DMS79 (cell line): Measurements from ENCODE around the gene ZNF627.
"Not testable (repeated sequence)": the region's sequence is repeated elsewhere in the genome, so short reads cannot be mapped to it uniquely, and the experiment has no call there.

ENCODE experiments used
- DNase-seq: peaks from one replicate; lab custom pipeline; 2025; lab: John Stamatoyannopoulos, UW

ZNF627 gene

DNA sequence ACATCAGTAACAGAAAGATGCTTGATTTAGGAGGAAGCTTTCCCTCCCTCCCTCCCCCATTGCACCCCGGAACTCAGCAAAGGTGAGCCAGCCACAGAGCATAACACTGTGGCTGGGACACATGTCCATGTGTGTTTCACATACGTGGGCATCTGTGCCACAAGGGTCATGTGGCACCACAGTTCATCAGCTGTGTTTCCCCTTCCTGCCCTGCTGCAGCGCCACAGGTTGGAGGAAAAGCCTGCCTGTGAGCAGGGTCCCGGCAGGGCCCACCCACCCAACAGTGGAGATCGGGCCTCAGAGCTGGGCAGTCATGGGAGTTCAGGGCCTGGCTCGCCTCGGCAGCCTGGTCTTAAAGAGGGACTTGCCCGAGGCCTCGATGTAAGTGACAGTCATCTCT is 22.6 kb upstream of the ZNF627 start:
- no peak for DNase-seq

DNA sequence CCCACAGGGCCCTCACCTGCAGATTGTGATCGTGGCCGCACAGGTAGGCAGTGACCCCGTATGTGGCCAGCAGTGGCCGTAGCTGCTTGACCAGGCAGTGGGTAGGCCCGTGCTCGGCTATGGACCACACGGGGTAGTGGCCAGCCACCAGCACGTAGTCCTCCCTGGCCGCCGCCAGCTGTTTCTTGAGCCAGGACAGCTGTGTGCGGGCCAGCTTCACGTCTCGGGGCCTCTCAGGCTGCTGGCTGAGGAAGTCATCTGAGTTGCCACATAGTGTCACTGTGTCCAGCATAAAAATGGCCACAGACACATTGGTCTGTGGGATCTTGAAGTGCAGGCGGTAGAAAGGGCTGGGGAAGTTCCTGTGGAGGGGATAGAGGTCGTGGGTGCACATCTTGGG is 21.1 kb upstream of the ZNF627 start:
- DNase-seq = no peak

DNA sequence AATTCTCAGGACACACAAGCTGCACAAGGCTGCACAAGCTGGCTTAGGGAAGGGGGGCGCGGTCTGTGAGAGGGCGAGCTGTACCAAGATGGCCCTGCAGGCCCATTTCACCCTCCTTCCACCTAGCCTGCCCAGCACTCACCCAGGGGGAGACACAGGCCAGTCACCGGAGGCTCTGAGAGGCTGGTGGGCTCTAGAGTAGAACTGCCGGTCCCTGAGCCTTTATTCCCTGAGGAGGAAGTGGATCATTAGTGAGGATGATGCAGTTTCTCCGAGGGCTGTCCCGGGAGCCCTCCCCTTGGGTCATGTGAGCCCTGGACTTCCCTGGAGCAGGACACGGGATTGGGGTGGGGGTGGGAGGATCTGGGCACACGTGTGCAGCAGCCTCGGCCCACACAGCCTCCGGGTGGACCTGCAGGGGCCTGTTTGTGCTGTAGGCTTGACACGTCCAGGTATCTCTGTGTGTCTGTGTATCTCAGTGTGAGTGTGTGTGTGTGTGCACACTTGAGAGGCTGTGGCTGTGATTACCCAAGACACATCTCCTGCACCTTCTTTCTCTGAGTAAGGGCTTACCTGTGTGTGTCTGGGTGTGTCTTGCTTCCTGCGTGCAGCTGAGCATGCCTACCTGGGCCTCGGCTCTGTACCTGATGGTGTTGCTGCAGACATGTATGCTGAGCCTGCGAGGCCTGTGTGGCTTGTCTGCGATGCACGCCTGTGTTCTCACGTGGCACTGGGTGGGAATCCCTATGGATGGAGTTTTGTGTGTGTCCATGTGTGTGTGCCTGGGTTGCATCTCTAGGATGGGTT is 19.6 kb upstream of the ZNF627 start, which contains the start of gene ACP5:
Gene ACP5, minus strand, starts transcription at position 195 of the 807 bp plus-strand sequence. CDS start 328 bp downstream, outside the sequence.
- DNase-seq = no peak

DNA sequence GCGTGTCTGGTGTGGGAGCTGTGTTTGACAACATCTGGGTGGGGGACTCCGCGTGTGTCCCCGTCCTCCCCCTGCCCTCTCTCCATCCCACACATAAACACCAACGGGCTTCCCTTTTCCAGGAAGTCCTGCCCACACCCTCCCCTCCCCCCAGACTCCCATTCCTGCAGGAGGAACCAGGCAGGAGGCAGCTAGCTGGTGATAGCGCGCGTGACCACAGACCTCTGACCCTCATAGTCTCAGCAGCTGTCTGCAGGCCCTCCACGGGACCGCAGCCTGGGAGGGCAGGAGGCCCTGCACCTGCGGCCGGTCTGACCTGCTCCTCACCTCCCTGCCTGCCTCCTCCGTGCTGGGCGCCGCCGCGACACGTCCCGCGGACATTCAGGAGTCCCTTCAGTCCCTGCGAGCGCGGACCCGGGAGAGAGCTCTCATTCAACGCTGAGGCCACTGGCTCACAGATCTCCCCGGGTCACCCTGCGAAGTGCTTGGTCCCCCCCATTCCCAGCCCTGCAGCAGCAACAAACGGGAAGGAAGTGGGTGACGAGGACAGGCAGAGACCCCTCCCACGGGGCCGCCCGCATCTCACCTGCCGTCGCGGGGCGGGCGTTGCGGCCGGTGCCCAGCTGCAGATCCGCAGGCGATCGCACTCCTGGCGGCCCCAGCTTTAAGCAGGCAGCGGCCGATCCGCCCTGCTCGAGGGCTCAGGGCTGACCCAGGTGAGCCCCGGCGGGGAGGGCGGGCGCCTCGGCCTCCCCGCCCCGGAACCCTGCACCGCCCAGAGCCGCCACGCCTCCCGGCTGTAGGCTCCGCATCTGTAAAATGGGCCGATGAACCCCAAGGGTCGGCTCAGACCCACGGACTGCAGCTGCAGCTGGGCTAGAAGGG is 18.8 kb upstream of the ZNF627 start:
- DNase-seq = no peak

DNA sequence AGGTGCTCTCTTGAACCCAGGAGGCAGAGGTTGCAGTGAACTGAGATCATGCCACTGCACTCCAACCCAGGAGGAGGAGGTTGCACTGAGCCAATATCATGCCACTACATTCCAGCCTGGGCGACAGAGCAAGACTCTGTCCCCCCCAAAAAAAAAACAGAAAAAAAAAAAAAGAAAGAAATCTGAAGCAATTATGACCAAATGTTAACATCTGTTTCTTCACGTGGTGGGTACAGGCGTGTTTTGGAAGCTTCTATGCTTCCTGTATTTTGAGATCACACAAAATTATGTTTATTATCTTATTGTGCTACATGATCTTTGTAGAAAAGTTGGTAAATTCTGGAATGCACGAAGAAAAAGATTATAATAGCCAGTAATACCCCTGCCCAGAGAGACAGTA is 17.2 kb upstream of the ZNF627 start:
- DNase-seq = no peak

DNA sequence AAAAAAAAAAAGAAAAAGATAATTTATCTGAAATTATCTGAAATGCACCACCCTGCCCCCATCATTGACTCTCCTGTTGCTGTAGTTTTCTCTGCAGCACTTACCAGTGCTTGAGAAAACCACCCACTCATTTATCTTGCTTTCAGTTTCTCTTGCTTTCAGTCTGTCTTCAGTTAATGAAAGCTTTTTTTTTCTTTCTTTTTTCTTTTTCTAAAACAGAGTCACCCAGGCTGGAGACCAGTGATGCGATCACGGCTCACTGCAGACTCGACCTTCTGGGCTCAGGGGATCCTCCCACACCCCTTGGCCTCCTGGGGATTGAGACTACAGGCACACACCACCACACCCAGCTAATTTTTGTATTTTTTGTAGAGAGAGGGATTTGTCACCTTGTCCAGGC is 15.5 kb upstream of the ZNF627 start:
- no peak for DNase-seq

DNA sequence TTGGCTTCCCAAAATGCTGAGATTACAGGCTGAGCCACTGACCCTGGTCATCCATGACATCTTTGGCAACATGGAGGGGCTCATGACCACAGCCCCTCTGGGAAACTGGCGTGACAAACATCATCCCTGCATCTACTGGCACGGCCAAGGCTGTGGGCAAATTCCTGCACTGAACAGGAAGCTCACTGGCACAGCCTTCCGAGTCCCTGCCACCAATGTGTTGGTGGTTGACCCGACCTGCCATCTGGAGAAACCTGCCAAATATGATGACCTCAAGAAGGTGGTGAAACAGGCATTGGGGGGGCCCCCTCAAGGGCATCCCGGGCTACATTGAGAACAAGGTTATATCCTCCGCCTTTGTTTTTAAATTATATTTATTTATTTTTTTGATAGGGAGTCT is 11.0 kb upstream of the ZNF627 start:
- DNase-seq = no peak

DNA sequence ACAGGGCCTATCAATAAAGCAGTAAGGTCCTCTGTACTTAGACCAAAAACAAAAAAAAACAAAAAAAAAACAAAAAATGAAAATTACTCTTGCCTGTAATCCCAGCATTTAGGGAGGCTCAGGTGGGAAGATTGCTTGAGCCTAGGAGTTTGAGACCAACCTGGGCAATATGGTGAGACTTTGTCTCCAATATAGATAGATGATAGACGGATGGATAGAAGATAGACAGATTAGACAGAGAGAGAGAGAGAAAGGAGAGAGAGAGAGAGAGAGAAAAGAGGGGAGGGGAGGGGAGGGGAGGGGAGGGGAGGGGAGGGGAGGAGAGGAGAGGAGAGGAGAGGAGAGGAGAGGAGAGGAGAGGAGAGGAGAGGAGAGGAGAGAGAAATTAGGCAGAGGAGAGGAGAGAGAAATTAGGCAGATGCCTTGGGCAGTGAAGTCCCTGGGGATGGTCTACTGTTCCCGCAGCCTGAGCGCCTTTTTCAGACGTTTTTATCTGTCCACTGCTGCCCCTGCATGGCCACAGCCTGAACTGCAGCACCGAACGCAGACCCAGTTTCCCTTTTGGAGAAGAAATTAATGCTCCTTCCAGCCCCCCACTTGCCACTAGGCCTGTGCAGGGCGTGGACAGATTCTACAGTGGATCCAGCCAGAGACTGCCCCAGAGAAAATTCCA is 9.8 kb upstream of the ZNF627 start:
- peak; percentile 70 for DNase-seq

DNA sequence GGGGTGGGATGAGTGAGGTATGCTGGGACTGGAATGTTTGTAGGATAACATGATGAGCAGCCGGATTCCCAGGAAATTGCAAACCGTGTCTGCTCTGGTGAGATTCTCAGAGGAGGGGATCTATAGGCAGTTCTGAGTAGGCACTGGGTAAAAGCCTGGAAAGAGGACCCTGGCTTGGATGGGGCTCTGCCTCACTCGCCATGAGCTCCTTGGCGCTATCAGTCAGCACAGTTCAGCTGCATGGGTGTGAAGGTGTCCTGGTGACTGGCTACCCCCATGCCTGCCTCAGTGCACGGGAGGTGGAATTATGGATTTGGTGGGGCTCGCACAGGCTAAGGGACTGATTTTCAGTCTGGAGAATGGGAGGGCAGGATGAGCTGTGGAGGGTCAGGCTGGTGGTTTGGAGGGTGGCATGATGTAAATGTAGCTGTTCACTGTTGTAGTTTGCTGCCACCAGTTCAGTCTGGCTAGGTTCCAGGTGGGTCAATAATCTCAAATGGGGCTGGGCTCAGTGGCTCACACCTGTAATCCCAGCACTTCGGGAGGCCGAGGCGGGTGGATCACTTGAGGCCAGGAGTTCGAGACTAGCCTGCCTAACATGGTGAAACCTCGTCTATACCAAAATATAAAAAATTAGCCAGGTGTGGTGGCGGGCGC is 9.2 kb upstream of the ZNF627 start:
- DNase-seq = peak; percentile 66

DNA sequence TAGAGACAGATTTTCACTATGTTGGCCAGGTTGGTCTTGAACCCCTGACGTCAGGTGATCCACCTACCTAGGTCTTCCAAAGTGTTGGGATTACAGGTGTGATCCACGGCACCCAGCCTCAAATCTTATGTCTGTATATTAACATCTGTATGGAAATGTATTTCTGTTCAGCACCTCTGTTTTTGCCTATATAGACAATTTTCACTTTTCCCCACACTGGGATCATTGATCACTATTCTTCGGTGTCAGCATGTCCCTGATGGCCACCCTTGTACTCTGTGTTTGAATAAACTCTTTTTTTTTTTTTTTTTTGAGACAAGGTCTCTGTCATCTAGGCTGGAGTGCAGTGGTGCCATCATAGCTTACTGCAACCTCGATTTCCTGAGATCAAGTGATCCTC is 3.2 kb upstream of the ZNF627 start:
- no peak for DNase-seq

DNA sequence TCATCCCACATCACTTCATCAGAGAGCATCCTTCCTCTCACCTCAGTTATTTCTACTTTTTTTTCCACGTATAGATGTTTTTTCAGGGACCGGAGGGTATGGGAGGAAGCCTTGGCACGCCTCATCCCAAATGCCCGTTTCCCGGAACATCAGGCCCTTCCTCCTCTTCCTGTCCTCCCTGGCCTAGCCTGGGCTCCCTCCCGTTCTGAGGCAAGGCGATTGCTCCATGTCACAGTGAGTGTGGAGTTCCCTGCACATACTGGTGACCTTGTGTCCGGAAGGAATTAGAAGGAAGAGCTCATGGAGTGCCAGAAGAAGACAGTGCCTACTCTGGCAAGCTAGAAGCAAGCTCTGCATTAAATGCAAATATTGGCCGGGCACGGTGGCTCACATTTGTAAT is 1.1 kb upstream of the ZNF627 start:
- DNase-seq = no peak

DNA sequence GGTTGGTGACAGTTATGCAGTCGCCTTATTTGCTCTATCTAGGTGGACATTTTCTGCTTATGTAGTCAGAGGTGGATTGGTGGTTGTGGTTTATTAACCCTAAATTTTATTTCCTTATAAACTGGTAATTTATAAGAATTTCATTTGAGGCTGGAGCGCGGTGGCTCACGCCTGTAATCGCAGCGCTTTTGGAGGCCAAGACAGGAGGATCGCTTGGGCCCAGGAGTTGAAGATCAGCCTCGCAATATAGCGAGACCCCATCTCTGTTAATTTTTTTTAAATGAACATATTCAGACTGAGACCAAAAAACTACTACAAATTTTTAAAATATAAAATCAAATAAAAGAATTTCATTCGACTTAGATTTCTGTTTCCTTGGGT is 810 bp downstream of the ZNF627 start:
- no peak for DNase-seq

DNA sequence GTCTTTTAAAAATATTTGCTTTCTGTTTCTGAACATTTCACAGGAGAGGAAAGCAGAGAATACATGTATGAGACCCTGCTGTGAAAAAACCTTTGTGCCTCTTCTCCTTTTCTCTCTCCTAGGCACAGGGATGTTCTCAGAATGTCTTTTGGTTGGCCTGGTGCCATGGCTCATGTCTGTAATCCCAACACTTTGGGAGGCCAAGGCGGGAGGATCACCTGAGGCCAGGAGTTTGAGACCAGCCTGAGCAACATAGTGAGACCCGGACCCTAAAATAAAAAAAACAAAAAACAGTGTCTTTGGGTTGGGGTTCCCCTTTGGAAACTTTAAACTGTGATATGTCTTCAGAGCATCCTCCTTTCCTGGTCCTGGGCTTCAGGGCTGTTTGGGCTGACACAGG is 1.5 kb downstream of the ZNF627 start:
- DNase-seq = no peak

DNA sequence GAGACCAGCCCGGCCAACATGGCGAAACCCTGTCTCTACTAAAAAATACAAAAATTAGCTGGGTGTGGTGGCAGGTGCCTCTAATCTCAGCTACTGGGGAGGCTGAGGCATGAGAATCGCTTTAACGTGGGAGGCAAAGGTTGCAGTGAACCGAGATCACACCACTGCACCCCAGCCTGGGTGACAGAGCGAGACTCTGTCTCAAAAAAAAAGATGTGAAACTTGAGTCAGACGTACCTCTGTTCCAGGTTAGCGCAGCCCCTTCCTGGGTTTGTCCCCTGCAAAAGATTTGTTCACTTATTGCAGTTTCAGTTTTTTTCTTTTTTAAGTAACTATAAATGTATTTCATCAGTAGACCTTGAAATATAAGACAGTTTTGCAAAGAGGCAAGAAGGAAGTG is 2.4 kb downstream of the ZNF627 start:
- DNase-seq = not testable (repeated sequence)

DNA sequence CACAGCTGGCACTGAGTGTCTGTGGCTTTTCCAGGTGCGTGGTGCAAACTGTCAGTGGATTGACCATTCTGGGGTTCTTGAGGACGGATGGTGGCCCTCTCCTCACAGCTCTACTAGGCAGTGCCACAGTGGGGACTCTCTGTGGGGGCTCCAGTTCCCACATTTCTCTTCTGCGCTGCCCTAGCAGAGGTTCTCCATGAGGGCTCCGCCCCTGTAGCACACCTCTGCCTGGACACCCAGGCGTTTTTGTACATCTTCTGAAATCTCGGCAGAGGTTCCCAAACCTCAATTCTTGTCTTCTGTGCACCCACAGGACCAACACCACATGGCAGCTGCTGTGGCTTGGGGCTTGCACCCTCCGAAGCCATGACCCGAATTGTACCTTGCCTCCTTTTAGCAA is 9.2 kb downstream of the ZNF627 start:
- DNase-seq = no peak

DNA sequence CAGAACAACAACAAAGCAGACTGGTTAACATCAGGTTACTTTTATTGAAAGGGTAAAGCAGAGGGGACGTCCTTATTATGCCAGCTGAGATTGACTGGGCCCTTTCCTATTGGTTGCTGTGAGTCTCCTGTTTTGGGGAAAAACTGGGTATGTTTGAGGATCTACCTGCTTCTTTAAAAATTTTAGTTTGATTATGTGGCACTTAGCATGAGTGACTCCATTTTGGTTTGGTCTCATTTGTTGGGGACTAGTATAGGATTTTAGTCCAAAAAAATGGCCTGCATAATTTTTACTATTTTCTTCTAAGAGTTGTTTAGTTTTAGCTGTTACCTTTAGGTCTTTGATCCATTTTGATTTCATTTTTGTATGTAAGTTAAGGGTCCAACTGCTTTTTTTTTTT is 14.4 kb downstream of the ZNF627 start:
- DNase-seq = no peak

DNA sequence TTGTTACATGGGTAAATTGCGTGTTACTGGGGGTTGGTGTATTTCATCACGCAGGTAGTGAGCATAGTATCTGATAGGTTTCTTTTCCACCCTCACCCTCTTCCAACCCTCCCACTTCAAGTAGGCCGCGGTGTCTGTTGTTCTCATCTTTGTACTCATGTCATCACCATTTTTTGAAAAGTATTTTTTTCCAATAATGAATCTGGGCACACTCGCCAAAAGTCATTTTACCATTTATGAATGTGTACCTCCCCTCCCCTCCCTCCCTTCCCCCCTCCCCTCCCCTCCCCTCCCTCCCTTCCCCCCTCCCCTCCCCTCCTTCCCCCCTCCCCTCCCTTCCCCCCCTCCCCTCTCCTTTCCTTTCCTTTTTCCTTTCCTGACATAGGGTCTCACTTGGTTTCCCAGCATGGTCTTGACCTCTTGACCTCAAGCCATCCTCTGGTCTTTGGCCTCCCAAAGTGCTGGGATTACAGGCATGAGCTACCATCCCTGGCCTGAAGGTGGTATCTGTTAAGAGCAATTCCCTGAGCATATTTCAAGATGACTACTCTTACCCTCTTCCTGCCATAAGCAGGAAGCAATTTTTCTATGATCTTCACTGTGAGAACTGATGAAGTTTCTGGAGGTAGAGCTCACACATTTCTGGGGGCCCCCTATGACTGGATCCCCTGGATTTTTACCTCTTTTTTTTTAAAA is 15.7 kb downstream of the ZNF627 start:
- DNase-seq = no peak

DNA sequence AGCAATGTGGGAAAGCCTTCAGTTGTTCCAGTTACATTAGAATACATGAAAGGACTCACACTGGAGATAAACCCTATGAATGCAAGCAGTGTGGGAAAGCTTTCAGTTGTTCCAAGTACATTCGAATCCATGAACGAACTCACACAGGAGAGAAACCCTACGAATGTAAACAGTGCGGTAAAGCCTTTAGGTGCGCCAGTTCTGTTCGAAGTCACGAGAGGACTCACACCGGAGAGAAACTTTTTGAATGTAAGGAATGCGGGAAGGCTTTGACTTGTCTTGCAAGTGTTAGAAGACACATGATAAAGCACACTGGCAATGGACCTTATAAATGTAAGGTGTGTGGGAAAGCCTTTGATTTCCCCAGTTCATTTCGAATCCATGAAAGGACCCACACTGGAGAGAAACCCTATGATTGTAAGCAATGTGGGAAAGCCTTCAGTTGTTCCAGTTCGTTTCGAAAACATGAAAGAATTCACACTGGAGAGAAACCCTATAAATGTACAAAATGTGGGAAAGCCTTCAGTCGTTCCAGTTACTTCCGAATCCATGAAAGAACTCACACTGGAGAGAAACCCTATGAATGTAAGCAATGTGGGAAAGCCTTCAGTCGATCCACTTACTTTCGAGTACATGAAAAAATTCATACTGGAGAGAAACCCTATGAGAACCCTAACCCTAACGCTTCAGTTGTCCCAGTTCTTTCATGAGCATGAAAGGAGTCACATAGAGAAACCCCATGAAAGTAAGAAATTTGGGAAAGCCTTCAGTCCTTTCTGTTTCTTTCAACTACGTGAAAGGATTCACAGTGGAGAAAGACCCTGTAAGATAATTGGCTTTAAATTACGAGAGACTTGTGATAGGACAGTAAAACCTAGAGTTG is 20.1 kb downstream of the ZNF627 start:
- no peak for DNase-seq

DNA sequence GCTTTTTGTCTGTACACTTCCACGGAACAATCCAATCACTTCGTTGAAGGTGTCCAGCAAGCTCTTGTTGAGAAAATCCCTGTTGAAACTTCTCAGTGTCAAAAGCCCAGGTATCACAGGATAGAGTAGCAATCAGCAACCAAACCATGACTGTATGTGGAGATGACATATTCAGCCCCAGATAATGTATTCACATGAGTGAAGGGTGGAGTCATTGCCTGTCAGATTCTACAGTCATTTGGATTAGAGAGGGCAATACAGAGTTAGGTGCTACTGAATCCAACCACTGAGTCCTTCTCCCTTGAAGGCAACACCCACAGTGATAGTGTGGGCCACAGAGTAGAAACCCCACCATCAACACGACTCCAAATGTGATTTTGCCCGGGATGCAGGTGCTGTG is 23.3 kb downstream of the ZNF627 start:
- no peak for DNase-seq

DNA sequence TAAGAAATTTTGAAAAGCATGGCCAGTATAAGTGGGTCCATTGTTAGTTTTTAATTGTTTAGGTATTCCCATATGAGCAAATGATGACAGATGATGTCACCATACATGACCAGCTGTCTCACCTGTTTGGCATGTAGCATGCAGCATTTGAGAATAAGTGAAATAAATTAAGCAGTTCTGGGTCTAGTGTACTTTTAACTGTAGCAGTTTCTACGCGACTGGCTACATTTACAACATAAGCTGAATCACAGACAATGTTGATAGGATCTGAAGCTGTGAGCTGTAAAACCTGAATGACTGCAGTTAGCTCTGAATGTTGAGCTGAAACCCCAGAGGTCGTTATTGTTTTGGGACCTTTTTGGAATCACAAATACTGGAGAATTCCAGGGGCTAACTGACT is 25.1 kb downstream of the ZNF627 start:
- DNase-seq = not testable (repeated sequence)

DNA sequence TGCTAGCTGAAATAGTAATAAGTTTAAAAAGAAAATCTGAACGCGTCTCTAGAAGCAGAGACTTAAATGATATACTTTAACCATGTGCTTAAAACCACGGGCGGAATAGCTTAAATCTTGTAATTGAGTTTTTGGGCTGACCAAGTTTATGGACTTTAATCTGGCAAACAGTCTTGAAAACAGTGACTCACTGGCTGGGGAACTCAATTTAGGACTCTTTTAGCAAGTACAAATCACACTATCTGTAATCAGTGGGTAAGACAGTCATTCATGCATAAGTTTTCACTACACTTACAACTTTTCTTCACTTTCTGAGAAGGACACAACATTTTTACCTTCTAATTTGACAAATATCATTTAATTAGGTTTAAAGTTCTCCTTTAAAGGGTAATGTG is 26.8 kb downstream of the ZNF627 start:
- DNase-seq = no peak
